ENCODE data around the gene EBPL. TPM values are rescaled to one million over a fixed set of nuclear protein-coding genes. Genes with fewer than 3 reads are reported as not detected.

The EBPL gene
- total and polyA plus RNA-seq, 2 of the 4 experiments (the other 2 are of a cell fraction), result 57.9 to 65.3 TPM

- ATAC-seq (ENCODE audit: low read depth) (no peak), DNase-seq (no peak)
- in situ Hi-C loops (cut with MboI; ENCODE audit: low sequenced_read_pairs), result no loop called here
- Histone ChIP-seq H4K91ac (ENCODE audit: insufficient read depth, low read depth, low read length) (no peak overlapping the region), H4K20me1 (ENCODE audit: insufficient read depth, low read length) (no peaks in the 10 kb centered on the region), H2AK9ac (replicated peaks; ENCODE audit: low read depth, low read length, poor library complexity) (no peak overlapping the region), H2AFZ (replicated peaks; ENCODE audit: low read length, poor library complexity) (no peak overlapping the region), H4K5ac (ENCODE audit: low read depth, low read length) (no peak overlapping the region), H3K36me3 (ENCODE audit: control insufficient read depth, insufficient read depth, low read length) (no peaks in the 10 kb centered on the region), H3K27me3 (ENCODE audit: control insufficient read depth, insufficient read depth, low read length) (no peaks in the 10 kb centered on the region), H3K56ac (ENCODE audit: extremely low read depth, insufficient read depth, low read length) (no peak overlapping the region), H3K23ac (ENCODE audit: low read depth, low read length) (no peak overlapping the region), H3K27ac (ENCODE audit: insufficient read depth, low read length) (no peak overlapping the region), H3K4me1 (ENCODE audit: control insufficient read depth, insufficient read depth, low read length) (peaks cover 4% of the 10 kb centered on the region; the same call in 1 of the 2 replicates), H2BK20ac (ENCODE audit: low read depth, low read length) (no peak overlapping the region), H3K4me2 (ENCODE audit: low read depth, low read length) (no peak overlapping the region), H3K14ac (replicated peaks; ENCODE audit: low read depth, low read length) (no peak overlapping the region), H3K9ac (ENCODE audit: low read depth, low read length) (no peak overlapping the region), H3K9me1 (ENCODE audit: insufficient read depth, low read length) (no peaks in the 10 kb centered on the region), H3K4ac (ENCODE audit: low read depth, low read length) (no peak overlapping the region), H3K4me3 (ENCODE audit: insufficient read depth, low read depth, low read length) (no peak overlapping the region), H2AK5ac (ENCODE audit: low read depth, low read length) (peak overlapping the region; percentile 16; the same call in 1 of the 2 replicates), H4K8ac (ENCODE audit: low read depth in 2 of 2, low read length in 2 of 2) (no peak overlapping the region), H3K18ac (ENCODE audit: low read depth, low read length) (no peak overlapping the region), H2BK120ac (ENCODE audit: low read depth, low read length) (no peak overlapping the region), H3K9me3 (ENCODE audit: control insufficient read depth, insufficient read depth, low read length) (no peaks in the 10 kb centered on the region), H3K79me1 (ENCODE audit: low read depth in 1 of 2, low read length in 2 of 2) (no peaks in the 10 kb centered on the region), H2BK5ac (ENCODE audit: low read depth, low read length, poor library complexity, severe bottlenecking) (no peak overlapping the region), H2BK15ac (ENCODE audit: low read depth, low read length) (no peak overlapping the region; the same call in 2 of the 3 replicates)
- WGBS, 2 experiments (ENCODE audit: extremely low coverage in 2 of 2, insufficient read length in 1 of 2), result 100% methylated on average over 5 of the region's 12 CpGs; no CpG with 5 or more reads in 1 of the 2 experiments
- BruUV-seq (replicated peaks), result no TSS peak
- ChIA-PET POLR2A (ENCODE audit: unreplicated experiment) (no interaction called here), CTCF (no interaction called here)
- TF ChIP-seq MAZ (IDR thresholded peaks at IDR 0.05; ENCODE audit: borderline replicate concordance, low read depth, low read length), result no peak
- TF ChIP-seq, protein P1, sequence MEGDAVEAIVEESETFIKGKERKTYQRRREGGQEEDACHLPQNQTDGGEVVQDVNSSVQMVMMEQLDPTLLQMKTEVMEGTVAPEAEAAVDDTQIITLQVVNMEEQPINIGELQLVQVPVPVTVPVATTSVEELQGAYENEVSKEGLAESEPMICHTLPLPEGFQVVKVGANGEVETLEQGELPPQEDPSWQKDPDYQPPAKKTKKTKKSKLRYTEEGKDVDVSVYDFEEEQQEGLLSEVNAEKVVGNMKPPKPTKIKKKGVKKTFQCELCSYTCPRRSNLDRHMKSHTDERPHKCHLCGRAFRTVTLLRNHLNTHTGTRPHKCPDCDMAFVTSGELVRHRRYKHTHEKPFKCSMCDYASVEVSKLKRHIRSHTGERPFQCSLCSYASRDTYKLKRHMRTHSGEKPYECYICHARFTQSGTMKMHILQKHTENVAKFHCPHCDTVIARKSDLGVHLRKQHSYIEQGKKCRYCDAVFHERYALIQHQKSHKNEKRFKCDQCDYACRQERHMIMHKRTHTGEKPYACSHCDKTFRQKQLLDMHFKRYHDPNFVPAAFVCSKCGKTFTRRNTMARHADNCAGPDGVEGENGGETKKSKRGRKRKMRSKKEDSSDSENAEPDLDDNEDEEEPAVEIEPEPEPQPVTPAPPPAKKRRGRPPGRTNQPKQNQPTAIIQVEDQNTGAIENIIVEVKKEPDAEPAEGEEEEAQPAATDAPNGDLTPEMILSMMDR (conservative IDR thresholded peaks at IDR 0.05; ENCODE audit: low read depth, low read length), result no peak
- dilution Hi-C loops (cut with HindIII; ENCODE audit: low sequenced_read_pairs, unreplicated experiment), result no loop called here
- intact Hi-C loops (cut with micrococcal nuclease), result no loop called here
These were observed 48.1 kb downstream of the EBPL start for GRCh38 chr13:49643035-49643646.
